GM23248 (cell line): ENCODE measurements around the gene ADAM12. TPM values are rescaled to one million over a fixed set of nuclear protein-coding genes. Genes with fewer than 3 reads are reported as not detected.
A peak's percentile ranks its signal among the peaks of the same experiment; 100 is the strongest.

Experiments
- DNase-seq: peaks from one replicate; pipeline ENCODE4 v3.0.0-alpha.2; 2015
- H2AFZ ChIP-seq: fragments of 200-600 bp; sonication (generic); 2 replicates; pipeline ENCODE4 v1.6.1; 2016; ENCODE audit warnings: antibody characterized with exemption
- H3F3A ChIP-seq: fragments of 200-600 bp; sonication (generic); 2 replicates; pipeline ENCODE4 v1.6.1; 2016; ENCODE audit warnings: mild to moderate bottlenecking, antibody characterized with exemption, mixed run types; ENCODE audit not compliant: insufficient read depth
- H3K27ac ChIP-seq: fragments of 200-600 bp; sonication (generic); 2 replicates; pipeline ENCODE4 v1.5.1; 2016; ENCODE audit warnings: mild to moderate bottlenecking
- H3K27me3 ChIP-seq: fragments of 200-600 bp; sonication (generic); replicated peaks from 2 replicates; pipeline ENCODE4 v1.6.1; 2016; ENCODE audit warnings: mild to moderate bottlenecking; ENCODE audit not compliant: insufficient read depth
- H3K36me3 ChIP-seq: fragments of 200-600 bp; sonication (generic); 2 replicates; pipeline ENCODE4 v1.6.1; 2016; ENCODE audit warnings: low read depth, mild to moderate bottlenecking
- H3K4me1 ChIP-seq: fragments of 200-600 bp; sonication (generic); 2 replicates; pipeline ENCODE4 v1.6.1; 2016; ENCODE audit warnings: mild to moderate bottlenecking; ENCODE audit not compliant: insufficient read depth
- H3K4me2 ChIP-seq: fragments of 200-600 bp; sonication (generic); one replicate; pipeline ENCODE4 v1.6.1; 2016; ENCODE audit warnings: mild to moderate bottlenecking; ENCODE audit not compliant: unreplicated experiment
- H3K4me3 ChIP-seq: fragments of 200-600 bp; sonication (generic); 2 replicates; pipeline ENCODE4 v1.5.1; 2016; ENCODE audit warnings: mild to moderate bottlenecking
- H3K79me2 ChIP-seq: fragments of 200-600 bp; sonication (generic); 2 replicates; pipeline ENCODE4 v1.6.1; 2016; ENCODE audit warnings: mild to moderate bottlenecking; ENCODE audit not compliant: insufficient read depth
- H3K9ac ChIP-seq: fragments of 200-600 bp; sonication (generic); 2 replicates; pipeline ENCODE4 v1.6.1; 2016; ENCODE audit warnings: mild to moderate bottlenecking
- H3K9me2 ChIP-seq: fragments of 200-600 bp; sonication (generic); 2 replicates; pipeline ENCODE4 v1.6.1; 2016; ENCODE audit warnings: mixed run types, mild to moderate bottlenecking, moderate library complexity; ENCODE audit not compliant: insufficient read depth
- H3K9me3 ChIP-seq: fragments of 200-600 bp; sonication (generic); one replicate; pipeline ENCODE4 v1.6.1; 2017; ENCODE audit warnings: low read depth
- H4K20me1 ChIP-seq: fragments of 200-600 bp; sonication (generic); 2 replicates; pipeline ENCODE4 v1.6.0; 2016; ENCODE audit not compliant: insufficient read depth
- EZH2 ChIP-seq: fragments of 200-600 bp; sonication (generic); IDR thresholded peaks from 2 replicates; pipeline ENCODE4 v1.6.1; 2018; ENCODE audit warnings: antibody characterized with exemption, mild to moderate bottlenecking; ENCODE audit not compliant: insufficient read depth, poor library complexity, severe bottlenecking
- EZH2phosphoT487 ChIP-seq: fragments of 200-600 bp; sonication (generic); IDR thresholded peaks from 2 replicates; pipeline ENCODE4 v1.6.1; 2018; ENCODE audit warnings: antibody characterized with exemption, moderate library complexity, mild to moderate bottlenecking, low read depth; ENCODE audit not compliant: insufficient read depth
- WGBS, 2 experiments: methylation state at CpG; one replicate each; pipeline ENCODE4 v1.1.6; 2015 to 2017; ENCODE audit warnings: low lambda C conversion rate in 2 of 2, low coverage in 1 of 2; ENCODE audit errors: missing lambda C conversion rate in 2 of 2; 5-methylcytosine and 5-hydroxymethylcytosine counted together
- in situ Hi-C: fragments of 300-500 bp; cut with MboI; formaldehyde crosslinking; loops from 2 replicates; pipeline ENCODE4 v1.15.0; 2020
- polyA plus RNA-seq: library from polyadenylated mRNA; unstranded; fragments of >200 nt; fragmentation: Nextera tagmentation; extraction: Ambion mirVana; gene quantifications from 2 replicates; pipeline ENCODE4 v1.2.1, GENCODE V29; 2016
- total RNA-seq: library from RNA; depleted of rRNA; stranded (reverse); fragments of >200 nt; shearing (Covaris generic); gene quantifications from 2 replicates; pipeline ENCODE4 v1.2.3, GENCODE V29; 2014

ADAM12 gene
- total and polyA plus RNA-seq, 2 experiments from 2014 or later: 58.4 to 127 TPM

DNA sequence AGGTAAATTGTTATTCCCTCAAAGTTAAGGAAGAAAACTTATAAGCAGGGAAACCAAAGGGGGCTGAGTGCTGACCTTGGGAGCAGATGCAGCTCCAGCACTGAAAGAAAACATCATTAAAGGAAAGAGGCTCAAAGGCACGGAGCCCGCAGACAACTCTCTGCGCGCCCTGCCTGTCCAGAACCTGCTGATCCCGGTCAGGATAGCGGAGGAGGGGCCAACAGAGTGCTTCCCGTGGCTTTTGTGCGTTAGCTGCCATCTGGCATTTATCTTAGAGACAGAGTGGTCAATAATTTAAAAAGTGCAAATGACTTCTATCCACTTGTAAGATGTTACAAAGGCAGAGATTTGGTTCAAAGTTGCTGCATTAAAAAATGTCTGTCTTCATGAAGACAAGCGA, 329.8 kb downstream of the ADAM12 start:
- Histone ChIP-seq H3K79me2 (no peaks in the 10 kb centered on the region), H3F3A (peaks cover 54% of the 10 kb centered on the region), H3K27me3 (no peaks in the 10 kb centered on the region), H3K27ac (peak overlapping the region; percentile 98), H4K20me1 (no peaks in the 10 kb centered on the region), H2AFZ (no peak overlapping the region), H3K4me3 (no peak overlapping the region), H3K4me2 (peak overlapping the region; percentile 29), H3K4me1 (peaks cover 49% of the 10 kb centered on the region), H3K9me2 (no peaks in the 10 kb centered on the region), H3K36me3 (peaks cover 5% of the 10 kb centered on the region; the same call in 1 of the 2 replicates), H3K9ac (peak overlapping the region; percentile 38; the same call in 1 of the 2 replicates), H3K9me3 (no peaks in the 10 kb centered on the region)
- no peak for DNase-seq
- in situ Hi-C loops: no loop called here
- WGBS, 2 experiments: 90 to 93% methylated on average over 9 of the region's 9 CpGs
- TF ChIP-seq EZH2phosphoT487 (no peak), EZH2 (no peak)

DNA sequence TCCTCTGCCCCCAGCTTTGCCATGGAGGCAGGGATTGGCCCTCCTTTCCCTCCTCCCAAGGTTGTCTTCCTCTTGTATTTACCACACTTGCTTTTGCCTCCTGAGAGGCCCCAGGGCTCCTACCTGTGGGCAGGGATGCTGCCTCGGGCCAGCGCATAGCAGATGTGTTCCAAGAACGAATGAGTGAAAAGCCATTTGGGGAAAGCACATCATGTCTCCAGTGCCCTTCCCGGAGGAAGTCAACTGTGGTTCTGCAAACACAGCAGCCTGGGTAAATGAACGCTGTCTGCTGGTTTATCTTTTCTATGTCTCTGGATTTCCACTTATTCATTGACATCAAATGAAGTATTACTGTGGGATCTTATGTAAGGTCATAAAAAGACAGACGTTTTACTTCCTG, 330.2 kb downstream of the ADAM12 start:
- H3K27ac ChIP-seq: no peak overlapping the region
- H2AFZ ChIP-seq: no peak overlapping the region
- in situ Hi-C loops: no loop called here
- H4K20me1 ChIP-seq: no peaks in the 10 kb centered on the region
- no peak for TF ChIP-seq EZH2phosphoT487
- TF ChIP-seq EZH2: no peak
- H3K36me3 ChIP-seq: peaks cover 9% of the 10 kb centered on the region; the same call in 1 of the 2 replicates
- H3F3A ChIP-seq: peaks cover 54% of the 10 kb centered on the region
- H3K9me2 ChIP-seq: no peaks in the 10 kb centered on the region
- no peaks in the 10 kb centered on the region for H3K9me3 ChIP-seq
- no peaks in the 10 kb centered on the region for H3K79me2 ChIP-seq
- H3K4me2 ChIP-seq: no peak overlapping the region
- H3K4me1 ChIP-seq: peaks cover 45% of the 10 kb centered on the region
- no peak overlapping the region for H3K4me3 ChIP-seq
- H3K9ac ChIP-seq: no peak overlapping the region
- DNase-seq: no peak
- 91 to 92% methylated on average over 6 of the region's 6 CpGs for WGBS, 2 experiments
- H3K27me3 ChIP-seq: no peaks in the 10 kb centered on the region

DNA sequence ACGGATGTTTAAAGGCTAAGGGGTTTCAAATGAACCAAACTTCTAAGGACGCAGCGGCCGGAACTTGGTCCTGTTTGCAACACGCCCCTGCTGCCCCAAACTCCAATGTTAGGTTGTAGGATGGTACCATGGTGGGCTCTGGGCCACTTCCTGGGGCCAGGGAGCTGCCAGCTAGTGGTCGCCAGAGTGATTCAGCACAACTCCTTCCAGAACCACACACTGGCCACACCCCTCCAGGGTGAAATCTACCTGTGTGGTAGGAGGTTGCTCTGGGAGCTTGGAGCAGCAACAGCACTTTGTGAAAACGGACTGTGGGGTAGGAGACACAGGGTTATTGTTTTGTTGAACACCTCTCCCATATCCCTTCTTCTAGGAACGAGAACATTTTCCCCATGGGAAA, 330.8 kb downstream of the ADAM12 start:
- Histone ChIP-seq H3K36me3 (peaks cover 10% of the 10 kb centered on the region; the same call in 1 of the 2 replicates), H3K27ac (no peak overlapping the region), H3K27me3 (no peaks in the 10 kb centered on the region), H3F3A (peaks cover 50% of the 10 kb centered on the region), H3K9ac (no peak overlapping the region), H3K4me3 (no peak overlapping the region), H3K4me2 (no peak overlapping the region), H3K9me3 (no peaks in the 10 kb centered on the region), H3K9me2 (no peaks in the 10 kb centered on the region), H4K20me1 (no peaks in the 10 kb centered on the region), H3K79me2 (no peaks in the 10 kb centered on the region), H2AFZ (no peak overlapping the region), H3K4me1 (peaks cover 39% of the 10 kb centered on the region)
- in situ Hi-C loops: no loop called here
- 91 to 94% methylated on average over 8 of the region's 8 CpGs for WGBS, 2 experiments
- DNase-seq: no peak
- TF ChIP-seq EZH2phosphoT487 (no peak), EZH2 (no peak)

DNA sequence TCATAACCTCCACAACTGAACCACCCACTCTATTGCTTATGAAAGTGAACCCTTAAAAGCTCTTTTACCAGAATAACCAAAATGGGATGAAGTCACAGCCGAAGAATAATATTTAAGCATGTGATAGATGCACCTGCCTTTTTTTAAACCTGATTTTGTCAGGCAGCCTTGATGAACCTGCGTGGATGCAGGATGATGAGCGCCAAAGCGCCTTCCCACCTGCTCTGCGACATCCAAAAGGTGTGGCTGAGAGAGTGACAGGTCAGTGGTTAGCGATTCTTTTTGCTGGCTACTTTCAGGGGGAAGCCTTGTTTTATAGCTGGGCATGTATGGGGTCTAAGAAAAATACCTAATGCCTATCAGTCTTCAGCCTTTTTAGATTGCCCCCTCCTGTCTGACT, 334.1 kb downstream of the ADAM12 start:
- H3K9me3 ChIP-seq: no peaks in the 10 kb centered on the region
- no peaks in the 10 kb centered on the region for H3K27me3 ChIP-seq
- no peak overlapping the region for H3K27ac ChIP-seq
- 97 to 100% methylated on average over 6 of the region's 6 CpGs for WGBS, 2 experiments
- TF ChIP-seq EZH2phosphoT487: no peak
- TF ChIP-seq EZH2: no peak
- H4K20me1 ChIP-seq: no peaks in the 10 kb centered on the region
- no peak for DNase-seq
- no peaks in the 10 kb centered on the region for H3K9me2 ChIP-seq
- H2AFZ ChIP-seq: no peak overlapping the region
- H3K4me2 ChIP-seq: no peak overlapping the region
- no peak overlapping the region for H3K4me3 ChIP-seq
- H3K4me1 ChIP-seq: peaks cover 23% of the 10 kb centered on the region
- H3K79me2 ChIP-seq: no peaks in the 10 kb centered on the region
- peaks cover 10% of the 10 kb centered on the region; the same call in 1 of the 2 replicates for H3K36me3 ChIP-seq
- peaks cover 47% of the 10 kb centered on the region for H3F3A ChIP-seq
- H3K9ac ChIP-seq: no peak overlapping the region
- in situ Hi-C loops: no loop called here

DNA sequence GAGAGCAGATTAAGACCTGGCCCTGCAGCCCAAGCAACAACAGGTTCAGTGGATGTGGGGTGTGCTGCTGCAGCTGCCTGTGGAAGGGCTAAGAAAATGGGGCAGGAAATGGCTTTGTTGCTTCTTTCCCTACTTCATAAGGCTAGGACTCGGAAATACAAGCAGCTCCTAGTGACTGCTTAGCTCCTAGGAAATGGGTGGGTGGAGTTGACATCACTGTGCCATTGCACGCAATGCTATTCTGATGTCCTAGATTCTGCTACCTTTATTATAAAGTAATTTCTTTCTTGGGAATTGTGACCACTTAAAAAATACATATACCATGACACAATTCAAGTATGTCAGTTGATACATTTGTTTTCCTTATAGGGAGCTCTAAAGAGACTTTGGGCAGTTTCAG, 336.1 kb downstream of the ADAM12 start:
- H3K4me3 ChIP-seq: no peak overlapping the region
- H3K9me3 ChIP-seq: no peaks in the 10 kb centered on the region
- no peaks in the 10 kb centered on the region for H3K27me3 ChIP-seq
- no peaks in the 10 kb centered on the region for H3K79me2 ChIP-seq
- H3K9ac ChIP-seq: no peak overlapping the region
- H3K4me2 ChIP-seq: no peak overlapping the region
- TF ChIP-seq EZH2 (no peak), EZH2phosphoT487 (no peak)
- WGBS, 2 experiments: 98% methylated on average over 2 of the region's 2 CpGs
- no peak for DNase-seq
- in situ Hi-C loops: no loop called here
- no peak overlapping the region for H3K27ac ChIP-seq
- H3K4me1 ChIP-seq: peaks cover 21% of the 10 kb centered on the region
- H3F3A ChIP-seq: peaks cover 51% of the 10 kb centered on the region
- no peaks in the 10 kb centered on the region for H3K9me2 ChIP-seq
- no peak overlapping the region for H2AFZ ChIP-seq
- H3K36me3 ChIP-seq: peaks cover 10% of the 10 kb centered on the region; the same call in 1 of the 2 replicates
- H4K20me1 ChIP-seq: no peaks in the 10 kb centered on the region
